Lung microvascular endothelial cell (primary cell): ENCODE measurements around the gene GOLGA6L9. TPM values are rescaled to one million over a fixed set of nuclear protein-coding genes. Genes with fewer than 3 reads are reported as not detected.
"Not testable (repeated sequence)": the region's sequence is repeated elsewhere in the genome, so short reads cannot be mapped to it uniquely, and the experiment has no call there.

Experiments
- DNase-seq, 2 donors: peaks; one replicate each; pipeline versions ENCODE4 v3.0.0 to v3.0.0-alpha.2; 2010; ENCODE audit warnings: low read depth in 2 of 2
- total RNA-seq: library from RNA; depleted of rRNA; stranded (reverse); fragments of >200 nt; gene quantifications from 2 replicates; pipeline ENCODE4 v1.2.1, GENCODE V29; 2014

The GOLGA6L9 gene
- total RNA-seq, 1 donor from 2014 or later, result 0.60 TPM

DNA sequence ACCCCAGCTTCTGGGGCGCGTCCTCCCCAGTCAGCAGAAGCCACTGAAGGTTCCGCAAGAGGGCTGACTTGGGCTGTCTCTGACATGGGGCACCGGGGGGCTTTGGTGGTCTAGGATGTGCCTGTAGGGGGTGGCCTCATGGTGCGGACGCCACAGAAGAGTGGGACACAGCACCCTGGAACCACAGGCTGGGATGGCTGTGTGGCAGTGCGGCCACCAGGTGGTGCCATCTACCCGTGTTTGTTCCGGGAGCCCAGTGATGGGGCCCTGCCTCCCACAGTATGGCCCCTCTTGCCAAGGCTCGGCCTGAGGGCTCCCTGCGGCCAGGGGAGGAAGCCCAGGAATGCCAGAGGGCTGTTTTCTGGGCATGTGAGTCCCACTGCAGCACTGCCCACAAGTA, 38.6 kb downstream of the GOLGA6L9 start:
- not testable (repeated sequence) for DNase-seq

DNA sequence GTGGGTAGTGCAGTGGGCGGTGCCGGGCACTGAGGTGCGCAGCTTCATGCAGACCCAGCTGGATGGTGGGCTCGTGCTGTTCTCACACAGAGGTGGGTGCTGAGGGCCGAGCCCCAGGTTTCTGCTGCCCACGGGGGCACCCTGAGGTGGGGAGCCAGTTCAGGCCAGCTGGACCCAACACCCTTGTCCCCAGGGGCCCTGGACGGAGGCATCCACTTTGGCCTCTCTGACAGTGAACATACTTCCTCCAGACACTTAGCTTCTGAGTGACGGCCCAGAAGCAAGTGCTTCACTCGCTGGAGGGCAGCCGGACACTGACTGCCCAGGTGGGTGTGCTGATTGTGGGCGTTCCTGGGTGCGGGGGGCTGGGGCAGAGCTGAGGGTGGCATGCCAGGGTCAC, 39.8 kb downstream of the GOLGA6L9 start:
- DNase-seq, result not testable (repeated sequence)

DNA sequence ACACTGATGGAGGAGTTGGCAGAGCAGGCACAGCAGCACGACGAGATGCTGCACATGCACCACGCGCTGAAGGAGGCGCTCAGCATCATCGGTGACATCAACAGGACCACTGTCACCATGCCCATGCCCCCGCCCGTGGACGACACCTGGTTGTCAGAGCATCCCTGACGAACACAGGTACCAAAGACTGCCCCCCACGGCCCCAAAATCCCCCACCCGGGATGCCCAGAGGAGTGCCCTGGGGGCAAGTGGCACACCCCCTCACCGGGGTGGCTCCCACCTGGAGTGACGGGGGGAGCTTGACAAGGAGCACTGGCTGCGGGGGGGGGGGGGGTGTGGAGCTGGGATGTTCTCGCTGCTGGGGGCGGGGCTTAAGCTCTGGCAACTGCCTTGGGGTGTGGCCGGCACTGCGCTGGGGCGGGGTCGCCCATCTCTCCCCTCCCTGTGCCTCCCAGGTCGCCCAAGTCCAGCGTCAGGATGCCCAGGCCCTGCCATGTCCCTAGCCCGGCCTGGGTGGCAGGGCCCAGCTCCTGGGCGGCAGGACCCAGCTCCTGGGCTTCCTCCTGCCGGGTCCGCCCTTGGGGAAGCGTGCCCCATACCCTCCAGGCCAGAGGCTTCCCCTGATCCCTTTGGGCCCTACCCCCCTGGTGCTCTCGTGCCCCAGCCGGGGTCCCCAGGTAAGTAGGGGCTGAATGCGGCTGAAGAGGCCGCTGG, 42.8 kb downstream of the GOLGA6L9 start:
- DNase-seq, result not testable (repeated sequence)

DNA sequence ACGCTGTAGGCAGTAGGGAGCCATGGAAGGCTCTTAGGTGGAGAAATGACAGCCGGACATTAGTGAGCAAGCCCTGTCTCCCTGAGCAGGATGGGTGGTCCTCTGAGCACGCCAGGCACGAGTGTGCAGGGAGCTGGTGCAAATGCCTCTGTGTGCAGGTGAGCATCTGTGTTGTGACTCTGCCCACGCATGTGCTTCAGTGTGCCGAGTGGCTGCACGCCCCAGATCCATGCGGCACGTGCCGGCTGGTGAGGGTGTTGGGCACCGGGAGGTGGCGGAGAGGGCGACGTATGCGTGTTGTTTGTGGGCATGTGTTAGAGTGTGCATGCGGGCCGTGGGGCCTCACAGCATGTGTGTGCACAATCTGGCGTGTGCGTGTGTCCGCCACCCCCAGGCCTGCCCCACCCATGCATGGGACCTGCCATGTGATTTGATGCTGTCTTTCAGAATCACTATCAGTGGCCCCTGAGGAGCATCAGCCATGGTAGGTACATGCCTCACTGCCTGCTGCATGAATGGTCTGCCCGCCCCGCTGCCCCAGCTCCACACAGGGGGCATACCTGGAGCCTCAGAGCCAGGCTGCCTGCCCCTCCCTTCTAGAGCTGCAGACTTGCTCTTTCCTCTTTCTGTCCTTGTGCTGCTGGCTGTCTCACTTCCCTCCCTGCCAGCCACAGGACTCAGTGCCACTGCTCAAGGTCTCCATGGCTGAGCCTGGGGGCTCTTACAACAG, 45.1 kb downstream of the GOLGA6L9 start:
- DNase-seq, result not testable (repeated sequence)

DNA sequence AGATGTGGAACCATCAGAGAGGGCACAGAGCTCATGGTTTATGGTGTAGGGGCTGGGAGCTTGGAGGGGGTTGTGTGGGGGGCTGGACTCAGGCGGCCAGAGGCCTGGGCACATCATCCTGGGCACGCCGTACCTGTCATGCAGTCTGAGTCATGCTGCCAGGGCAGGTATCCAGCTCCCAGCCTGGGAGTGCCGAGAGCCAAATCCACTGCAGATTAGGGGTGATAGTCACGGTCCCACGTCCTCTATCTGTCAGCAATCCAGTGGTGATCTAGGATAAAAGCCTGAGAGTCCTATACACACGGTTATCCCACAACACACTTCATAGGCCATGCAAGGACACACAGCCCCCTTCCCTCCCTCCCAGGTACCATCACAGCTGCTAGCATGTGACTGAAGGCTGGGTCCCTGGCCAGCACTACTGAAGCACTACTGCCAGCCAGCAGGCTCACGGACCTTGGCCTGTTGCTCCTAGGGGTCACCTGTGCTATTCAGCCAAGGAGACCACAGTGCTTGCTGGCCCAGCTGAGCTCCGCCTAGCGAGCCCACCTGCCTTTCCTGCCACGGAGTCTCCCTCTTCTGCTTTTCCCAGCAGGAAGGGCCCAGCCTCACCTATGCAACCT, 45.8 kb downstream of the GOLGA6L9 start:
- DNase-seq, result not testable (repeated sequence)

DNA sequence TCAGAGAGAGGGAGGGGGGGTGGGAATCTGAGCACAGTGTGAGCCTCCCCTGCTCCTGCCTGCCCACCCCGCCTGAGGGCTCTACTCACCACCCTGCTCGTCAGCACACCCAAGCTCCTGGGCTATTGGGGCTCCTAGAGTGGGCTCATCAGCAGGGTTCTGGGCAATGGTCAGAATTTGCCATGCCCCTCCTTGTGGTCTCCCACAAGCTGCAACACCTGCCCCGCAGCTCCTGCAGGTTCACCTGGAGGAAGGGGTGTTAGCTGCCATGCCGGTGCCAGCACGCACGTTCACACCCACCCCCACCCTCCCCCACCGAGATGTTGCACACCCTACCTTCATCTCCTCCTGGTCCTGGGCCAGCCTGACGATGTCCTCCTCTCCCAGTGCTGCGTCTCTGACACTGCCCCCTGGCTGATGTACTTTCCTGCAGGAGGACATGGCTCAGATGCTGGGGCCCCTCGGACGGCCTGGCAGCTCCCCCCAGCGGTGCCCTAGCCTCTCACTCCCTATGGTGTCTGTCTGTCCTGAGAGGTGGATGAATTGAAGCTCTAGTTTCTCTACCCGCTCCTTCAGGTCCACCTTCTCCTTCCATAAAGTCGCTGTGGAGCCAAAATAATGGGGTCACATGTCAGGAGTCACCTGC, 47.2 kb downstream of the GOLGA6L9 start:
- DNase-seq, result not testable (repeated sequence)

DNA sequence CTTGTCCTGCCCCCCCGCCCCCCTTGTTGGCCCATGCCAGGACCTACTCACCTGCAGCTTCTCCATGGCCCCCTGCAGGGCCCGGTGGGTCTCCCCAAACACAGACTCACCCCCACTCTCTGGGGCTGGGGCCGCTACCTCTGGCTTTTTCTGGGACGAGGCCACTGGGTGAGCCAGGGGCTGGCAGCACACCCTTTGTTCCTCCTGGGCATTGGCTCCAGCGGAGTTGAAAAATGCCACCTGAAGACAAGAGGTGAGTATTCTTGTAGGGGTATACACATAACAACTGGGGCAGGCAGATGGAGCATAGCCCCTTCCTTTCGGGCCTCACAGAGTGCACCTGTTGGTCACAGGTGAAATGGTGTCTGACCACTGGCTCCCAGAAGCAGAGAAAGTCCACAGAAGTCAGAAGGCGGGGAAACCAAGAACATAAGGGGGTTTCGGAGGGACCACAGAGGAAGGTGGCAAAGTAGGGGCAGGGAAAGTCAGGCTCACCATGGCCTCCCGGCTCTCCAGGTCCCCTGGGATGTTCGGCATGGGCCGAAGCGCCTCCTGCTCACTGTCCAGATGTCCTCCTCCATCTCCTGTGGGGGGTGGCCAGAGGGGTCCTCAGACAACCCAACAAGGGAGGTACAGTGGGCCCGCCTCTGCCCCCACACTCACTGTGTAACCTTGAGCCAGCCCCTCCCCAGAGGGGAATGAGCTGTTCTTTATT, 47.9 kb downstream of the GOLGA6L9 start:
- not testable (repeated sequence) for DNase-seq

Other genes with a start within 250 kb of the GOLGA6L9 start
- gene EFL1, start 167.1 kb upstream of the GOLGA6L9 start, total RNA-seq, result 12.3 and 15.0 TPM in 2 replicates
- gene SAXO2, start 167.0 kb upstream of the GOLGA6L9 start, total RNA-seq, result under 0.01 and 0.22 TPM in 2 replicates
- gene GOLGA6L10, start 80.3 kb upstream of the GOLGA6L9 start, total RNA-seq, result 0.20 and 0.44 TPM in 2 replicates
- gene RPS17, start 110.6 kb downstream of the GOLGA6L9 start, total RNA-seq, result 2,061 and 2,587 TPM in 2 replicates
- gene CPEB1, start 217.5 kb downstream of the GOLGA6L9 start, total RNA-seq, result under 0.01 TPM in 1 of 2 replicates, not detected in the other